SK-N-SH treated with all-trans-retinoic acid at 6 μM for 48 hours (cell line): ENCODE data around the gene INCENP.

ENCODE experiments used
- CSDC2 ChIP-seq: fragments of 250-450 bp; sonication (Bioruptor Pico); IDR thresholded peaks from 2 replicates; pipeline ENCODE4 v1.5.0; 2020; ENCODE audit warnings: mild to moderate bottlenecking, moderate library complexity
- PPARA ChIP-seq: fragments of 250-450 bp; sonication (Bioruptor Pico); IDR thresholded peaks from 2 replicates; pipeline ENCODE4 v1.5.0; 2020; ENCODE audit warnings: mild to moderate bottlenecking, borderline replicate concordance
- RARB ChIP-seq: fragments of 250-450 bp; sonication (Bioruptor Pico); IDR thresholded peaks from 2 replicates; pipeline ENCODE4 v1.8.0; 2021; ENCODE audit warnings: mild to moderate bottlenecking, moderate library complexity
- ZFP3 ChIP-seq: fragments of 250-450 bp; sonication (Bioruptor Pico); IDR thresholded peaks from 2 replicates; pipeline ENCODE4 v1.5.0; 2020; ENCODE audit warnings: mild to moderate bottlenecking, moderate library complexity
- ZFP30 ChIP-seq: fragments of 450-650 bp; formaldehyde crosslinking; IDR thresholded peaks from 2 replicates; pipeline ENCODE4 v1.5.0; 2022; ENCODE audit warnings: mild to moderate bottlenecking, moderate library complexity
- ZNF565 ChIP-seq: fragments of 450-650 bp; formaldehyde crosslinking; conservative IDR thresholded peaks from 2 replicates; pipeline ENCODE4 v1.5.0; 2020; ENCODE audit warnings: low read depth, mild to moderate bottlenecking, moderate library complexity
- ZNF70 ChIP-seq: fragments of 450-650 bp; formaldehyde crosslinking; IDR thresholded peaks from 2 replicates; pipeline ENCODE4 v1.5.0; 2020; ENCODE audit warnings: mild to moderate bottlenecking, moderate library complexity

DNA sequence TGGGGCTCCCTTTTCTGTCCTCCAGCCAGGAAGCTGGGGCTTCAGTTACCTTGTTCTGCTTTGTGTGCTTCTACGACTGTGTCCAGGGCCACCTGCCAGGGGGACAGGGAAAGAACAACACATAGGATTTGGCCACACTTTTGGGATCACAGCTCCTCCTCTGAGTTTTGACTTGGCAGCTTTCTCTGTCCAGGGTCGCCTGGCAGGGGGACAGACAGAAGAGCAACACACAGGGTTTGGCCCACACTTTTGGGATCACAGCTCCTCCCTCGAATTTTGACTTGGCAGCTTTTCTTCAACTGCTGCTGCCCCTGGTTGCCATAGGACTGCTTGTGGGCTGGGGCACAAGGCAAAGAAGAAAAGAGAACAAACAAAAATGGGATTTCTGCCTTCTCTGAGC is 19.1 kb downstream of the INCENP start:
- TF ChIP-seq ZFP30 (CRISPR knock-in tag) (no peak), ZFP3 (CRISPR knock-in tag) (no peak), PPARA (CRISPR knock-in tag) (no peak), ZNF565 (CRISPR knock-in tag) (no peak), RARB (CRISPR knock-in tag) (no peak), CSDC2 (no peak), ZNF70 (CRISPR knock-in tag) (no peak)
